DLD1 (cell line): ENCODE measurements around the gene HS6ST3.

ENCODE experiments used
- in situ Hi-C: cut with HindIII; loops from 2 replicates; pipeline ENCODE4 v1.10.0; 2017; ENCODE audit warnings: low sequenced_read_pairs

HS6ST3 gene

GRCh38 chr13:96862999-96863398, 773.1 kb downstream of the HS6ST3 start:
- in situ Hi-C loops = no loop called here

GRCh38 chr13:96871469-96871868, 781.6 kb downstream of the HS6ST3 start:
- in situ Hi-C loops = no loop called here

DNA sequence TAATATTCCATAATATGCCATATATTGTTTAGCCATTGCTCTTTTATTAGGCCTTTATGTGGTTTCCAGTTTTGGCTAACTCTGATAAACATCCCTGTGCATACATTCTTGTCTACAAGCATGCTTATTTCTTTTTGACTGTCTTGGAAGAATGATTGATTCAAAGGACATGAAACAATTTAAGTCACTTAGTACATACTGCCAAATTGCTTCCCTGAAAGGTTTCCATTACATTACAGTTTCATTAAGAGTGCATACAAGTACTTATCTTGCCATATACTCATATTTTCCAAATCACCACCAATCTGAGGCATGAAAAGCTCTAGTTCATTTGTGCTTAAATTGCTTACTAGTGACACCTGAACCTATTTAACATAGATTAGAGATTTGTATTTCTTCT, 790.5 kb downstream of the HS6ST3 start:
- in situ Hi-C loops = no loop called here
